Stimulated activated CD8-positive, alpha-beta memory T cell treated with anti-CD3 and anti-CD28 coated beads, Interleukin-15, amount 100 ng/mL, for 4 hours (primary cell): Measurements from ENCODE around the gene ATP5PD.

Experiments used
- DNase-seq, 2 donors: peaks; one replicate each; pipeline ENCODE4 v3.0.0-alpha.2; 2020; ENCODE audit warnings: low read depth in 2 of 2

The ATP5PD gene

DNA sequence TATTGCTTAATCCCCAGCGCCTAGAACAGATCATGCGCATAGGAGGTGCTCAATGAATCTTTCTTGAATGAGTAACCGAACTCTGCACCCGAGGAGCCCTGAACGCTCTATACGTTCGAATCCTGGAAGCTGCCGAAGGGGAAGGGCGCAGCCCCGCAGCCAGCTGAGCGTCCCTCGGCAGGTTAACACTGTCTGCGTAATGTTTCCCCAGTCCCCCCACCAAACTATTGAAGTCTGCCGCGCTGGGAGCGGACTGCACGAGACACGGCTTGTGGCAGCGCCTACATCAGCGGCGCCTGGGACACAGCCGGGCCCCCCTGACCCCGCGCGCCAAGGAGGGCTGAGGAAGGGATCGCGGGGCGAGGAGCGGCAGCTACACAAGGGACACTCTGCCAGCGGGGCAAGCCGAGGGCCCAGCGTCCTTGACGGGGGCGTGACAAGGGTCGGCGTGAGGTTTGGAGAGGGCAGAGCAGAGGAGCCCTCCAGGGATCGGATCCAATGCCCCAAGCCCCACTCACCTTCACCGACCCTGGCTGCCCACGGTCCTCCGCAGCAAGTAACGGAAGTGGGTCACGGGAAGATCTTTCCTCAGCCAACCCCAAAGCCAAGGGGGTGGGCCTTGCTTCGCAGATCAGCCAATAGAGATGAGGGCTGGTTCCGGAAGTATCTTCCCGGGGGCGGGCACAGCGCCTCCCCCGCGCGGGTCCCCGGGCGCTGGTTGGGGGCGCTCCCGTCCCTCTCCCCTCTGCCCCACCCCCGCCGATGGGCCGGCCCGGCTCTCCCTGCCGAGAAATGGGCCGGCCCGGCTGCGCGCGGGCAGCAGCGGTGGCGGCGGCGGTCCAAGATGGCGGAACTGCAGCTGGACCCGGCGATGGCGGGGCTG lies at the start of gene ATP5PD, which contains the start of gene KCTD2:
TSS of gene ATP5PD (minus strand) at position 563 of the 883 bp plus-strand sequence. CDS start 4,319 bp downstream, outside the sequence.
TSS of gene KCTD2 (plus strand) at position 819 of the 883 bp plus-strand sequence. CDS start at position 845, 26 bp downstream.
- DNase-seq, result peak; percentile 90 to 93

DNA sequence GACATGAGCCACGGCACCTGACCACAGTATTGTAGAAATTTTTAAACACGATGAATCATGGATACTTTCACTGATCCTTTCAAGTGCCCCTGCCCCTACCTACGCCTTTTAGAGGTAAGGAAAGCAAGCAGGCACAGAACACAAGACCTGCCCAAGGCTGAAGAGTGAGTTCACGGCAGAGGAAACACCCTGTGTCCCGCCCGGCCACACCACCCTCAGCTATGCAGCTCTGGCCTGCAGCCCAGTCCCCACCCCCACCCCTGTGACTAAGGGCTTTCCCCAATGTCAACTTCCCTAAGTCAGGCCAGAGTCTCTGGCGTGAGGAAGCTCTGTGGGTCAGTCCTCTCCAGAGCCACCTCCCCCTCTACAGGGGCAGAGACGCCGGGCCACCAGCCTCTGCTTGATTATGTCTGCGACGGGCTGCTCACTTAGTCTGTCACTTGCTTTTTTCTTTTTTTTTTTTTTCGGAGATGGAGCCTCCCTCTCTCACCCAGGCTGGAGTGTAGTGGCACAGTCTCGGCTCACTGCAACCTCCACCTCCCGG lies 49.4 kb upstream of the ATP5PD start:
- DNase-seq, result no peak

DNA sequence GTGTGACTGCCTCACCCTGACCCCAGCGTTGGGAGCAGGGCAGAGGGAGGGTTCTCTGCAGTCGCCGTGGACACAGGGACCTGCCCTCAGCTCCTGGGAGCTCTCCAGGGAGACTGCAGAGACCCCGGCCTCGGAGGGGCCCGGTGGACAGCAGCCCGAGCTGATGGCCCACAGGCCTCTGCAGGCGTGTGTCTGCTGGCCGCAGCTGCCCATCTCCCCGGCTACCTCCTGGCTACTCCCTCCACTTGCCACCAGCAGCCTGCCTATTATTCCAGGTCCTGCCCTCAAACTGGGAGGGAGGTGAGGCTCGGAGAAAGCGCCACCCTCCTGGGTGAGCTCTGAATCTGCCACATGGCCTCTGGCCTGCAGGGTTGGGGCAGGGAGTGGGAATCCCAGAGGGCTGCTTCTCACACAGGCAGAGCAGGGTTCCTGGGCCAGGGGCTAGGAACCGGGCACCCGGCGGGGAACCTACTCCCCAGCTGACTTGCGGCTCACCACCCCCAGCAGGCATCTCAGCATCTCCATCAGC lies 48.2 kb upstream of the ATP5PD start:
- no peak for DNase-seq

DNA sequence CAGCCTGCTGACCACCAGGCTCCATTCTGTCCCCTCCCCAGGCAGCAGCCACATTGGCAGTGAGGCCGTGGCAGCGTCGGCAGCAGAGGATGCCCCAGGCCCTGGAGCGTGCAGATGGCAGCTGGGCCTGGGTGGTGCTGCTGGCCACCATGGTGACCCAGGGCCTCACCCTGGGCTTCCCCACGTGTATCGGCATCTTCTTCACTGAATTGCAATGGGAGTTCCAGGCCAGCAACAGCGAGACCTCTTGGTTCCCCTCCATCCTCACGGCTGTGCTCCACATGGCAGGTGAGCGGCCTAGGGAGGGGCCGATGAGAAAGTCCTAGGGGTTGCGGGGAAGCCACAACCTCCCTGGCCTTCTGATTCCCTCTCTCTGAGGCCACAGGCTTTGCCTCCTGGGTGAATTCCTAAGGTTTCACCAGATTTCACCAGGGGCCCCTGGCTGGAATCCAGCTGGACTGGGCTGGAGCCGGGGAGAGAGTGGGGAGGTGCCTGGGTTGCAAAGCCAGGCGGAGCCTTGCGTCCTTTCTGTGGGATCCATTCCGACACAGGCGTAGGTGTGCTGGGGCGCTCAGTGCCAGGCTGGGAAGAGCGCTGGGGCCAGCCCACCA lies 46.9 kb upstream of the ATP5PD start:
- DNase-seq, result no peak

DNA sequence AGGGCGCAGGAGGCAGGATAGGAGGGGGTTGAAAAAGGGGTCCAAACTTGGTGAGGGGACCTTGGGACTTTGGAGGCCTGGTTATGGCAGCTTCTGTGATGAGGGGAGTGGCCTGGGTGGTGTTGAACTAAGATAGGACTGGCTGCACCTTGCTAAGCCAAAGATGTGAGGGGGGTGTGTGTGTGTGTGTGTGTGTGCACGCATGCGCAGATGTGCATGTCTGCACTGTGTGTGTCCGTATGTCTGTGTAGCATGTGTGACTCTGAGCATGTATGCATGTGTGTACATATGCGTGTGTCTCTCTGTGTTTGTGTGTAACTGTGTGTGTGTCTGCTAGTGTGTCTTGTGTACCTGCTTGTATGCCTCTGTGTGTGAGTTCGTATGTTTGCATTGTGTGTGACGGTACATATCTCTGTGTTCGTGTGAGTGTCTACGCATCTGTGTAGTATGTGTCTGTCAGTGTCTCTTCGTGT lies 45.1 kb upstream of the ATP5PD start:
- no peak for DNase-seq

DNA sequence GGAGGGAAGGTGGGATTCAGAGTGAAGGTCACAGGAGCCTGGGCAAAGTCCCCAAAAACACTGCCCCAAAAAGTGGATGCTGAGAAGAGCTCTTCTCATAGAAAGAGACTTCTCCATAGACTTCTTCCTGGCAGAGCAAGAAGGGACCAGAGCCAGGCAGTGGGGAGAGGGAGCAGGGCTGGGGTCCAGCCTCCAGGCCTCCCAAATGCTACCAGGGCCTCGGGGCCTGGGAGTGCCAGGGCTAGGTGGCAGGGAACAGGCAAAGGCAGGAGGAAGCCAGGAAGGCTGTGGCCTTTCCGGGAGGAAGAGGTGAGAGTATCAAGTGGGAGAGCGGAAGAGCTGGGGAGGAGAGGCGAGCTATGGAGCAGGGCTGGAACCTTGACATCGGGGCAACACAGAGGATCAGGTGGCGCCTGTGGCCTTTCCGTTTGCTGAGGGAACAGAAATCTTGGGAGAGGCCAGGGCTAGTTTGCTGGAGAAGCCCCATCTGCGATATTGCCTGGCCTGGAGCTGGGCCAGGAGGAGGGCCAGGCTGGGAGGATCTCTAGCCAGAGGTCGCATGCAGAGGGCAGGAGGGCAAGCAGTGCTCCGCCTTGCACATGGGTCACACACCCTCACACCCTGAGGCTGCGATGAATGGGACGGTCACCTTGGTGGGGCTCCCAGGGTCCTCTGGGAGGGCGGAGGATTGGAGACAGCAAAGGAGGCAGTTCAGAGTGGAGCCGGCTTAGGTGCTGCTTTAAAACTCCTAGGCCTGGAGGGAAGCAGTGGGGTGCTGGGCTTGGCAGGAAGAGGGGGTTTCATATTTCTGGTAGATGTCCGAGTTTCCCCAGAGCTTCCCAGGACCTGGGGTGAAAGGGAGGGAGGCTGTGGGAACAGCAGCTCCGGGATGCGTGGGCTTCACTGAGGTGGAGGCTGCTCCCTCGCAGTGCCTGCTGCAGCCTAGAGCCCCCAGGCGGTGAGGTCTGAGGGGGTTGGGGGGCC lies 44.4 kb upstream of the ATP5PD start:
- no peak for DNase-seq

DNA sequence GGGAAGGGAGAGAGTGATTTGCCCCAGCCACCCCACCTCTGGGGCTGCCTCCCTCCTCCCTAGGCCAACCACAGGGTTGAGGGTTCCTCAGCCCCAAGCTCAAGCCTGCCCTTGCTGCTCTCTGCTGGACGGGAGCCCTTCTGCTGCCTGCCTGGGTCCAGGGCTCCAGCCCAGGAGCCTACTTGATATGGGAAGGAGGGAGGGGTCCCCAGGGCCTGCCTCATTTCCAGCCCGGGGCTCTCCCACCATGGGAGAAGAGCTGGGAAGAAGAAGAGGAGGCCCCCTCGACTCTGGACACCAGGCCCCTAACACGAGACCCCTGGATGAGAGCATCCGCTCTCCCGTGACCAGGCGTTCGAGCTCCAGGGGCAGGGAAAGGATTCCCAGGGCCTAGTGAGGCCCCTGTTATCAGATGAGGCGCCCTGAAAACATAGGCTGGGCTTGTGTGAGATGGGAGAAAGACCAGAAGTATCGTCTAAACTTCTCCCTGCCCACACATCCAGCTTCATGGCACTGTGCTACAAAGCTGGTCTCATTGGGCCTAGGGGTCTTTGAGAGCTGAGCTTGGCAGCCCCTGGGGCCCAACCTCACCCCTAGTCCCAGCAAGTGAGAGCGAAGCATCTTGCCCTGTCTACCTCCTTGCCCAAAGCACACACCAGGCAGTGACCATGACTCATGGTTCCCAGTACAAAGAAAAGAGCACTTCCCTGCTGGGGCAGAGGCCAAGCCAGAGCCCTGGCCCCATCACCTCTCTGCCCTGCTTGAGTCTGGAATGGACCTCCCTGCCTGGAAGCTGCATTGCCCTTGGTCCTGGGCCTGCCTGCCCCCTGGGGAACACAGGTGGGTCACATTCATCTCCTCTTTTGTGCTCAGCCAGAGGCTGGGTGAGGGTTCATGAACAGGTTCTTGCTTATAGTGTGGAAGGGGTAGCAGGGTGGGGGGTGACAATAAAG lies 42.0 kb upstream of the ATP5PD start:
- DNase-seq, result no peak

DNA sequence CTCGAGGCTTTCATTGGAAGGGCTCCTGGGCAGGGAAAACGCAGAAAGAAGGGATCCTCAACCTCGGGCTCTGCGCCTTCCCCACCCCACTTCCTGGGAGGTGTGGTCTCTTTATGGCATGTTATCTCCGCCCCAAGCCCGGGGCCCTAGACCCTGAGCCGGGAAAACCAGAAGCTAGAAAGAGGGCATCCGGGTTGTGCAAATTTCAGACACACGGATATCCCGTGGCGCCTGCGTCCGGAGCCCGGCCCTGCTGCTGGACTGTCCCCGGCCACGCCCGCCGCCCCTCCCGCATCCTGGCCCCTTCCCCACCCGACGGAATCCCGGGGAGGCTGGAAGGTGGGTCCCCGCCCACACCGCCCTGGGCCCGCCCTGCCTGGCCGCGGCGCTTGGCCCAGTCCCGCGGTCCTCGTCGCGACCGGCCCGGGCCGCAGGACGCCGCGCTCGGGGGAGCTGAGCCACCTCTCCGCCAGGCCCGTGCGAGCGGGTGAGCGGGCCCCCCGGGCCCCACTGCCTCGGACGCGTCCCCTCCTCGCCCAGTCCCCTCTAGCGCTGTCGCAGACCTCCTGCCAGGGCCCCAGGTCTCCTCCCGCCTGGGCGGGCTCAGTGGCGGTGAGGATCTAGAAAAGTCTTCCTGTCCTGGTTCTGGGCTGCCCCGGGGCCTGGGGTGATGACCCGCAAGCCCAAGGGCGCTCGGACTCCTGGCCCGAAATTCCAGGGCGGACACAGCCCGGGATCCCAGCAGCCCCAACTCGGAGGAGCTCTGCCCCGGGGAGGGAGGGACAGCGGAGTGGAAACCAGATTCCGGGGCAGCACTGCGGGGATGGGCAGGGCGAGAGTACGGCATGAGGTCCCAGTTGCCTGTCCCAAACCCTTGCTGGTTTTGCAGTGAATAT lies 41.0 kb upstream of the ATP5PD start, which contains the start of gene SLC16A5:
TSS of gene SLC16A5 (plus strand) at position 397 of the 896 bp plus-strand sequence. CDS start 5,683 bp downstream, outside the sequence.
- DNase-seq, result no peak

DNA sequence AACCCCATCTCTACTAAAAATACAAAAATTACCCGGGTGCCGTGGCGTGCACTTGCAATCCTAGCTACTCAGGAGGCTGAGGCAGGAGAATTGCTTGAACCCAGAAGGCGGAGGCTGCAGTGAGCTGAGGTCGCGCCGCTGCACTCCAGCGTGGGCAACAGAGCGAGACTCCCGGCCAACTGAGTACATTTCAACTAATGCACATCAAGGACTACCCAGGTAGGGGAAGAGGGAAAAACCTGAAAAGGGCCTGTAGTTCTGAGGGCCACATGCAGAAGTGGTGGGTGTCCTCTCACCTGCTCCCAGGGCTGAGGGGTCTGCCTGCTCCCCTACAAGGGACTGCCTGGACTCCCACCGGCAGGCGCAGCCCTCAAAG lies 40.4 kb upstream of the ATP5PD start:
- no peak for DNase-seq

DNA sequence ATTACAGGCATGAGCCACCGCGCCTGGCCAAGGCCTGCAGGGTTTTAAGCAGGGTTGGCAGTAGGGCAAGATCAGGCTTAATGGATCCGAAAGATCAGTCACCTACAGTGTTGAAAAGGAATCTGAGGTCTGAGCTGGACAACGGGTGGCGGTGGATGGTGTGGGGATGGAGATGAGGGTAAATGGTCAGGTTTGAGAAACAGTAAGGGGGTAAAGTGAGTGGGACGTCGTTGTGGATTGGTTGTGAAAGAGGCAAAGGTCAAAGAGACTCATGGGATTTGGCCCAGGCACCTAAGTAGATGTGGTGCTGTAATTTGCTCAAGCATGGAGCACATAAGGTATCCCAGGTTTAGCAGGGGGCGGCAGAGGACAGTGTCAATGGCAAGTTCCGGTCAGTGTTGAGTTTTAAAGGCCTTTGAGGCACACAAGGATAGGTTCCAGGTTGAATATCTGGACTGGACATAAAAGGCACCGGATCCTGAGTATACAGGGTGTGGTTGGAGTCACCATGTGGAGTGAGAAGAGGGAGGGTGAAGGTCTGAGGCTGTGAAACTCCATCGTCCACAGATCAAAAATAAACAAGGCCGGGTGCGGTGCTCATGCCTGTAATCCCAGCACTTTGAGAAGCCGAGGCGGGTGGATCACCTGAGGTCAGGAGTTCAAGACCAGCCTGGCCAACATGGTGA lies 39.9 kb upstream of the ATP5PD start:
- no peak for DNase-seq

DNA sequence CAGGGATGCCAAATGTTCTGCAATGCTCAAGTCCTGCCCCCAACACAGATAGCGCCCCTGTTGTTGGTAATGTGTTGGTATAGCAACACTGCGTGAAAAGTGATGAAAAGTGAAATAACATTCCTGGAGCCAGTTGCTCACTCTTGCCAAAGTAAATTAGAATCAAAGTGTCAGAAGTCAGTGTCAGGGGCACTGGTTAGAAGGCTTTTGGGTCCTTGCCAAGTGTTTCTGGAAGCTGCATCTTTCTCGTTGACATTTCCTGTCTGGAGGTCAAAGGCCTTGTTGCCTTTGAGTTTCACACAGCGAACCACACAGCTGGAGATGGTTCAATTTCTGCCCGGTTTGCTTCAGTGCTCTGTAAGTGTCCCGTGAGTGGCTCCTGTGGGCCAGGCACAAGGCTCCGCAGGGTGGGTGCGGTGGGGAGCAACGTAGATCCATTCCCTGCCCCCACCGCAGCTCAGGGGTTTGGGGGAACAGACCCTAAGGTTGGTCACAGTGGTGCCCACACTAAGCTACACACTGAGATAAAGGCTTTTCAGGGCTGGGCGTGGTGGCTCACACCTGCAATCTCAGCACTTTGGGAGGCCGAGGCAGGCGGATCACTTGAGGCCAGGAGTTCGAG lies 37.4 kb upstream of the ATP5PD start:
- DNase-seq, result no peak

DNA sequence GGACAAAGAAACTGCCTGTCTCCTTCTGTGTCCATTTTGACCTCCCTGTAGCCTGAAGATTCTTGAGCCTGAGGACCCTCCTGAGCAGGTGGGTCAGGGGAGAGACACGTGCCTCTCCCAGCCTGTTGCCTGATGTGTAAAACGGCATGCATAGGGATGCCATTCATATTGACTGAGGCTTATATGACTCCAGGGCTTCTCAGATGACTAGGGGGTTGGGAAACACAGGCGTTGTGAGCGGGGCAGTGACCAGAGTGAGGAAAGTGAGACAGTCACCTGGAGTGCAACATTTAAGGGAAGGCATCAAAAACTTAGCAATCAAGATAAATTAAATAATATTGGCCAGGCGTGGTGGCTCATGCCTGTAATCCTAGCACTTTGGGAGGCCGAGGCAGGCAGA lies 35.9 kb upstream of the ATP5PD start:
- DNase-seq, result no peak

DNA sequence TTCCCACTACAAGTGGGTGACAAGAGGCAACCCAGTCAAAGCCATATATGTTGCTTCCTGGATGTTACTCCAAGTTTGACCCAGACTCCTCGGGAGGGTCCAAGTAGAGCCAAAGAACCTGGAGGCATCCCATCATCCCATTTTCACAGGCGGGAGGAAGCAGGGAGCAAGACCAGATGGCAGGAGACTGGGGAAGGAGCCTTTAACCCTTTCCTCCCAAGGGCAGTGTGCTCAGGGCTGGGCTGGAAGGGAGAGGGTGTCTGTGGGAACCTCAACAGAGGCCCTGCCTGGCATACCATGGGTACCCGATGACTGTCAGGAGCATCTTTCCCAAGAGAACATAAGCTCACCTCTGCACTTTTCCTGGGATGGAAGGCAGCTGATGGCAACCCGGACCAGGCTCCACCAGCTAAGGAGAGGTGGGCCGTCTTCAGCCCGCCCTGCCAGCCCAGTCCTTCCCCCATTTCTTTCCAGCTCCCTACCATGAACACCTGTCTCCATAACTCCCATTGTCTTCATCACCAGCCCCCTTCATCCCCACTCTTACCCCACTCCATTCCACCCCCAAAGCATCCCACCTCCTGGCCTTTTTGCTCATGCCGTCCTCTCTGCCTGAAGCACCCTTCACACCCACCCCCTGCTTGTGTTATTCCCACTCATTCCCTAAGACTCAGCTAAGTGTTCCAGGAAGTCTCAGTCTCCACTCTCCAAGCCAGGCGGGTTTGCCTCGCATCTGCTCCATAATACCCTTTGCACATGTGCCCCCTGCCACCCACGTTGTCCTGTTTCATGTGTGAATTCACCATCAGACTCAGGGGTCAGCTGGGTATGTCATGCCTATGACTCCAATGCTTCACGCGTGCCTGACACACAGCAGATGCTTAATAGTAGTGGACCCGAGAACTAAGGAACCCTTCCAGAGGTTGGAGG lies 35.1 kb upstream of the ATP5PD start:
- DNase-seq, result no peak

DNA sequence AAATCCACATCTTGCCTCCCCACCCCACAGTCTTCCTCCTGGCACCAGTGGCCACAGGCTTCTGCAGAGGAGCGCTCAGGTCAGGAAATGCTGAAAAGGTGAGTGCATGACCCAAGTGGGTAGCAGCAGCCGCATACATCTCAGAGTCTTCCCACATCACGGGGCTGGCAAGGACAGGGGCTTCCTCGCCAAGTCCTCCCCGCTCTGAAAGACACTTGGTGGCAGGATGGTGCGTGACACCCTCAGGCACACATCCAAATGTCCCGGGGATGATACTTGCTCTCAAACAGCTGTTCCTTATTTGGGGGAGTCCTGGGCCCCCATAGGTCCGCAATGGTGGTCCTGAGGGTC lies 32.2 kb upstream of the ATP5PD start:
- DNase-seq, result no peak

DNA sequence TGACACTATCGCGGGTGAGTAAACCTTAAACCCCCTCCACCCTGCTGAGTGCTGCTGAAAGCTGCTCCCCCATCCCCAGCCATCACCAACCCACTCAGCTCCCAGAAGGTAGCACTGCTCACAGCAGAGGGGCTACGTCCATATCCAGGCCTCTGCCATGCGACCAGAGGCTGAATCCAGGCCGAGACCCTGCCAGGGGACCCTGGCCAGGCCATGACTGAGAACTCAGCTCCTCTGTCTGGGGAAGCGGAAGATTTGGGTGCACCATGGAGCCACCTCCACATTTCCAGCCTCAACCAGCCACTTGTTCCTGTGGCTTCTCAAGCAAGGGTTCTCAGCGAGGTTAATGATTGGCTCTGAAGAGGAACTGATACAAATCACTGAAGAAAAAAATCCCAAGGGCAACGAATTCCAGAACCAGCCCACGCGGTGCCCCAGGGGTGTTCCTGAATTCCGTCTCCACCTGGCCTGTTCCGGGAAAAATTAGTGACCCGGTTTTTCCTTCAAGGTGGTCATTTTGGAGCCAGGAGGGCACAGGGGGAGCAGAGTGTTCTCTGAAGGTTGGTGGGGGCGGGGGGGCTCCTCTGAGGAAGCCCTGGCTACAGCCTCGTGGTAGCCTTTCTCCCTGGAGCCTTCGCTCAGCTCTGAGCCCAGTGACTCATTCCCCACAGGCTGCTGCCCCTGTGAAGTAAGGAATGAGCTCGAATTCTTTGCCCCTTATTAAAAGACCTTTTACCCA lies 31.7 kb upstream of the ATP5PD start:
- DNase-seq, result no peak
